B cell (primary cell): ENCODE measurements around the gene BBX. TPM values are rescaled to one million over a fixed set of nuclear protein-coding genes. Genes with fewer than 3 reads are reported as not detected.

Experiments
- ATAC-seq: fragments of 200-7000 bp; cut with Tn5 transposase; one replicate; pipeline ENCODE4 v1.10.0; 2021; ENCODE audit warnings: low read depth, mild to moderate bottlenecking, moderate number of reproducible peaks, moderate library complexity
- CTCF ChIA-PET: fragments of 350-600 bp; sonication (Branson Sonifier 250); formaldehyde crosslinking; loops from one replicate; lab custom pipeline; 2021; ENCODE audit warnings: antibody characterized with exemption, inconsistent platforms; lab: Charles Lee
- POLR2A ChIA-PET: fragments of 350-600 bp; sonication (Branson Sonifier 250); formaldehyde crosslinking; loops from one replicate; lab custom pipeline; 2021; ENCODE audit warnings: antibody characterized with exemption; lab: Charles Lee
- DNase-seq: peaks from one replicate; pipeline ENCODE4 v3.0.0; 2013
- H2AFZ ChIP-seq: 2 replicates; pipeline ENCODE4 v1.6.1; 2012; ENCODE audit warnings: mild to moderate bottlenecking, low read depth, low read length; ENCODE audit not compliant: insufficient read depth, poor library complexity, severe bottlenecking
- H3K27ac ChIP-seq, 2 donors: 1 replicate in 1 of 2; 2 replicates in 1 of 2; pipeline ENCODE4 v1.5.1; 2012 to 2013; ENCODE audit warnings: low read length in 2 of 2, mild to moderate bottlenecking in 2 of 2, moderate library complexity in 1 of 2
- H3K27me3 ChIP-seq, 4 experiments: fragments of 200-600 bp in 1 of 4; sonication (generic) in 1 of 4; replicated peaks in 1 of 4; 1 replicate in 2 of 4; 2 replicates in 2 of 4; pipeline versions ENCODE4 v1.6.1 to v1.7.0; 2013 to 2016; ENCODE audit warnings: low read length in 3 of 4, mild to moderate bottlenecking in 2 of 4, mixed read lengths in 1 of 4, moderate library complexity in 1 of 4; ENCODE audit not compliant: insufficient read depth in 4 of 4, control insufficient read depth in 3 of 4; ENCODE audit errors: control extremely low read depth in 1 of 4
- H3K36me3 ChIP-seq, 2 experiments: replicated peaks in 1 of 2; 1 replicate in 1 of 2; 2 replicates in 1 of 2; pipeline versions ENCODE4 v1.6.1 to v1.7.1; 2013; ENCODE audit warnings: low read length in 1 of 2; ENCODE audit not compliant: insufficient read depth in 2 of 2, control insufficient read depth in 1 of 2; ENCODE audit errors: control extremely low read depth in 1 of 2, extremely low read depth in 1 of 2
- H3K4me1 ChIP-seq, 2 donors: fragments of 200-600 bp in 1 of 2; sonication (generic) in 1 of 2; 1 replicate in 1 of 2; 2 replicates in 1 of 2; pipeline versions ENCODE4 v1.5.1 to v1.6.1; 2013 to 2017; ENCODE audit warnings: low read length in 2 of 2; ENCODE audit not compliant: control insufficient read depth in 2 of 2, insufficient read depth in 2 of 2
- H3K4me2 ChIP-seq: replicated peaks from 2 replicates; pipeline ENCODE3; 2012; ENCODE audit warnings: mild to moderate bottlenecking, low read depth, low read length; ENCODE audit not compliant: poor library complexity, severe bottlenecking
- H3K4me3 ChIP-seq, 5 experiments: fragments of 200-600 bp in 1 of 5; sonication (generic) in 1 of 5; 1 replicate in 3 of 5; 2 replicates in 2 of 5; pipeline versions ENCODE4 v1.5.1 to v1.7.0; 2011 to 2016; ENCODE audit warnings: low read length in 4 of 5, mild to moderate bottlenecking in 4 of 5, low read depth in 2 of 5, control low read depth in 1 of 5, moderate library complexity in 1 of 5; ENCODE audit not compliant: insufficient read depth in 1 of 5; ENCODE audit errors: control extremely low read depth in 1 of 5, extremely low read depth in 1 of 5
- H3K79me2 ChIP-seq: fragments of 200-600 bp; sonication (generic); one replicate; pipeline ENCODE4 v1.6.0; 2016; ENCODE audit warnings: low read length; ENCODE audit not compliant: control insufficient read depth, insufficient read depth
- H3K9ac ChIP-seq: fragments of 200-600 bp; sonication (generic); 2 replicates; pipeline ENCODE4 v1.6.1; 2017; ENCODE audit warnings: mild to moderate bottlenecking, low read length, moderate library complexity
- H3K9me3 ChIP-seq, 3 donors: one replicate each; pipeline versions ENCODE4 v1.6.1 to v1.7.1; 2013; ENCODE audit warnings: low read length in 2 of 3; ENCODE audit not compliant: control insufficient read depth in 2 of 3, insufficient read depth in 1 of 3; ENCODE audit errors: control extremely low read depth in 1 of 3
- H4K20me1 ChIP-seq: 2 replicates; pipeline ENCODE4 v1.6.0; 2012; ENCODE audit warnings: mild to moderate bottlenecking, low read length; ENCODE audit not compliant: insufficient read depth, control insufficient read depth, poor library complexity, severe bottlenecking
- H3K27ac Mint-ChIP-seq: one replicate; pipeline ENCODE4 v1.8.0; 2021; ENCODE audit warnings: mixed read lengths
- H3K27me3 Mint-ChIP-seq: one replicate; pipeline ENCODE4 v1.8.0; 2021; ENCODE audit warnings: mixed read lengths
- H3K4me1 Mint-ChIP-seq: one replicate; pipeline ENCODE4 v1.8.0; 2021; ENCODE audit warnings: mixed read lengths
- H3K4me3 Mint-ChIP-seq: one replicate; pipeline ENCODE4 v1.8.0; 2021; ENCODE audit warnings: mixed read lengths
- H3K9me3 Mint-ChIP-seq: one replicate; pipeline ENCODE4 v1.8.0; 2022; ENCODE audit warnings: mixed read lengths; ENCODE audit not compliant: insufficient read depth
- CTCF ChIP-seq: fragments of 200-600 bp; IDR thresholded peaks from one replicate; pipeline ENCODE4 v1.8.0; 2022; ENCODE audit warnings: antibody characterized with exemption, mild to moderate bottlenecking
- EZH2 ChIP-seq: IDR thresholded peaks from 2 replicates; pipeline ENCODE4 v1.6.1; 2012; ENCODE audit warnings: borderline replicate concordance, low read depth, mild to moderate bottlenecking, moderate library complexity, low read length; ENCODE audit not compliant: insufficient read depth, poor library complexity, severe bottlenecking
- WGBS: methylation state at CpG from one replicate; pipeline ENCODE4 v1.1.5; 2013; ENCODE audit warnings: missing lambda C conversion rate; ENCODE audit not compliant: insufficient coverage; 5-methylcytosine and 5-hydroxymethylcytosine counted together
- intact Hi-C: fragments of 100-400 bp; cut with micrococcal nuclease; formaldehyde crosslinking; loops from one replicate; pipeline ENCODE4 v1.10.0; 2022
- polyA plus RNA-seq: library from polyadenylated mRNA; depleted of rRNA; stranded (reverse); fragments of >200 nt; gene quantifications from 2 replicates; pipeline ENCODE4 v1.2.3, GENCODE V29; 2012
- total RNA-seq, 2 donors: library from RNA; stranded (reverse); fragments of 120-200 nt in 1 of 2; gene quantifications; 1 replicate in 1 of 2; 2 replicates in 1 of 2; pipeline versions ENCODE4 v1.2.3 to v1.2.4, GENCODE V29; 2013 to 2022

The BBX gene
- total and polyA plus RNA-seq, 2 donors (not counting 1 experiment from before 2014, with no cell fraction given): 27.8 to 133 TPM

DNA sequence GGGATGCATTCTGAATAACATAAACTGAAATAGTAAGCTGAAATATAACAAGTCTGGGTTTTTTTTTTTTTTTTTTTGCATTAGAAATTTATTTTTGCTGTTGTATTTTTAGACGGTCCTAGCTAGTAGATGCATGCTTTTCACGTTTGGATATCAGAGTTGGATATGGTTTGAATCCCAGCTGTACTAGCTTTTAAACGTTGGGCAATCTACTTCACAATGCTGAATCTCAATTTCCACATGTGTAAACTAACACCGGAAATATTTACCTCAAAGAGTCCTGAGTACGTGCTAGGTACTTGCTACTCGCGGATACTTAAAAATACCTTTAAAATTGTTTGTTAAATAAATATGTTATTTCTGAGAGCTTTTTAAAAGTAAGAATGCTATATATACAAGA is 139.8 kb downstream of the BBX start:
- POLR2A ChIA-PET: no interaction called here
- Histone ChIP-seq H4K20me1 (no peaks in the 10 kb centered on the region), H3K4me3 (no peak overlapping the region), H3K27ac (no peak overlapping the region), H3K9ac (no peak overlapping the region), H3K79me2 (peaks cover 22% of the 10 kb centered on the region), H2AFZ (no peak overlapping the region), H3K27me3 (no peaks in the 10 kb centered on the region), H3K4me2 (no peak overlapping the region), H3K9me3 (no peaks in the 10 kb centered on the region), H3K36me3 (peaks cover 0 to 3% of the 10 kb centered on the region in 2 experiments), H3K4me1 (peaks cover 8% of the 10 kb centered on the region in 2 donors)
- H3K9me3 Mint-ChIP-seq: no peaks in the 10 kb centered on the region
- intact Hi-C loops: no loop called here
- no CpG with 5 or more reads among the region's 7 CpGs for WGBS
- no peaks in the 10 kb centered on the region for H3K27me3 Mint-ChIP-seq
- no peak overlapping the region for H3K4me3 Mint-ChIP-seq
- H3K4me1 Mint-ChIP-seq: peaks cover 24% of the 10 kb centered on the region
- TF ChIP-seq CTCF: no peak
- TF ChIP-seq EZH2: no peak
- DNase-seq: no peak
- no peak for ATAC-seq
- no peak overlapping the region for H3K27ac Mint-ChIP-seq
- CTCF ChIA-PET: interaction anchor here (0.6 to 10.1 kb wide), 8 partner anchors 9 to 815 kb away, joined by 3 to 113 read pairs (median 6); no protein-coding TSS in a partner anchor

GRCh38 chr3:107663266-107663665 is 140.5 kb downstream of the BBX start:
- no peak overlapping the region for H3K4me3 ChIP-seq
- peaks cover 27% of the 10 kb centered on the region for H3K4me1 Mint-ChIP-seq
- peaks cover 8% of the 10 kb centered on the region in 2 donors for H3K4me1 ChIP-seq
- H2AFZ ChIP-seq: no peak overlapping the region
- no peak overlapping the region for H3K4me2 ChIP-seq
- no peaks in the 10 kb centered on the region for H3K27me3 Mint-ChIP-seq
- peaks cover 22% of the 10 kb centered on the region for H3K79me2 ChIP-seq
- H3K27ac ChIP-seq: no peak overlapping the region
- H3K36me3 ChIP-seq: peaks cover 0 to 3% of the 10 kb centered on the region in 2 experiments
- TF ChIP-seq CTCF (no peak), EZH2 (no peak)
- no CpG with 5 or more reads among the region's 2 CpGs for WGBS
- POLR2A ChIA-PET: no interaction called here
- no peak overlapping the region for H3K27ac Mint-ChIP-seq
- ATAC-seq: no peak
- no peaks in the 10 kb centered on the region for H3K27me3 ChIP-seq
- H3K9me3 ChIP-seq: no peaks in the 10 kb centered on the region
- no peak overlapping the region for H3K9ac ChIP-seq
- DNase-seq: no peak
- intact Hi-C loops: no loop called here
- H3K9me3 Mint-ChIP-seq: no peaks in the 10 kb centered on the region
- H3K4me3 Mint-ChIP-seq: no peak overlapping the region
- no peaks in the 10 kb centered on the region for H4K20me1 ChIP-seq
- CTCF ChIA-PET: interaction anchor here (1.0 to 10.1 kb wide), 3 partner anchors 8 to 815 kb away, joined by 3 to 113 read pairs (median 5); no protein-coding TSS in a partner anchor
